ENCODE data around the gene PRR20G. TPM values are rescaled to one million over a fixed set of nuclear protein-coding genes. Genes with fewer than 3 reads are reported as not detected.

Gene PRR20G
- total RNA-seq, 1 donor from 2014 or later: not detected

DNA sequence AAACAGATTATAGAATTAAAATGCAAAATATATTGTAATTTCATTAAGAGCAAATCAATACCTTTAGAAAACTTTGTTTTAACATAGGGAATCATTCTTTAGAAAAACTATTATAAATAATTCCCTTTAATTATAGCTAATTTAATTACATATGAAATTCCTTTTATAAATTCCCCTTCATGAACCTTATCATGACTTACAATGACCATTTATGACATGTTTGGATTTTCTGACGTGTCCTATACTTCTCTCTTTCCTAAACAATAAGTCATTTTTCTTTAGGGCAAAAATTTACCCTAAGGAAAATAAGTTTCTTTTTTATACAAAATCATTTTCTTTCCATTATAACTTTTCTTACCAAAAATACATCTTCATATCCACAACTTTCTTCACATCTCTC is 37.8 kb downstream of the PRR20G start:
- Histone ChIP-seq H3K4me3 (ENCODE audit: insufficient read depth, low read depth, low read length) (no peak overlapping the region), H3K79me2 (ENCODE audit: insufficient read depth, low read length) (no peaks in the 10 kb centered on the region), H3K4me2 (ENCODE audit: low read length) (no peak overlapping the region), H3K9ac (ENCODE audit: low read length) (no peak overlapping the region), H3K27me3 (ENCODE audit: insufficient read depth, low read length) (no peaks in the 10 kb centered on the region), H4K20me1 (ENCODE audit: insufficient read depth, low read length) (no peaks in the 10 kb centered on the region), H3K4me1 (ENCODE audit: insufficient read depth, low read length) (no peaks in the 10 kb centered on the region), H3K9me3 (ENCODE audit: insufficient read depth, low read depth, low read length) (peaks cover 2% of the 10 kb centered on the region), H3K36me3 (ENCODE audit: insufficient read depth, low read length) (no peaks in the 10 kb centered on the region), H2AFZ (ENCODE audit: low read depth, low read length) (no peak overlapping the region), H3K27ac (ENCODE audit: low read depth, low read length) (no peak overlapping the region)
- DNase-seq (ENCODE audit: low read depth) (no peak), FAIRE-seq (no peak)
- Mint-ChIP-seq H3K4me1 (ENCODE audit: low read depth, unreplicated experiment) (no peaks in the 10 kb centered on the region), H3K36me3 (ENCODE audit: low read depth, unreplicated experiment) (no peaks in the 10 kb centered on the region), H3K9me3 (ENCODE audit: unreplicated experiment) (peaks cover 15% of the 10 kb centered on the region), H3K27me3 (ENCODE audit: low read depth, unreplicated experiment) (peaks cover 36% of the 10 kb centered on the region), H3K4me3 (ENCODE audit: unreplicated experiment) (no peak overlapping the region), H3K27ac (ENCODE audit: unreplicated experiment) (no peak overlapping the region)
- TF ChIP-seq, protein P1, sequence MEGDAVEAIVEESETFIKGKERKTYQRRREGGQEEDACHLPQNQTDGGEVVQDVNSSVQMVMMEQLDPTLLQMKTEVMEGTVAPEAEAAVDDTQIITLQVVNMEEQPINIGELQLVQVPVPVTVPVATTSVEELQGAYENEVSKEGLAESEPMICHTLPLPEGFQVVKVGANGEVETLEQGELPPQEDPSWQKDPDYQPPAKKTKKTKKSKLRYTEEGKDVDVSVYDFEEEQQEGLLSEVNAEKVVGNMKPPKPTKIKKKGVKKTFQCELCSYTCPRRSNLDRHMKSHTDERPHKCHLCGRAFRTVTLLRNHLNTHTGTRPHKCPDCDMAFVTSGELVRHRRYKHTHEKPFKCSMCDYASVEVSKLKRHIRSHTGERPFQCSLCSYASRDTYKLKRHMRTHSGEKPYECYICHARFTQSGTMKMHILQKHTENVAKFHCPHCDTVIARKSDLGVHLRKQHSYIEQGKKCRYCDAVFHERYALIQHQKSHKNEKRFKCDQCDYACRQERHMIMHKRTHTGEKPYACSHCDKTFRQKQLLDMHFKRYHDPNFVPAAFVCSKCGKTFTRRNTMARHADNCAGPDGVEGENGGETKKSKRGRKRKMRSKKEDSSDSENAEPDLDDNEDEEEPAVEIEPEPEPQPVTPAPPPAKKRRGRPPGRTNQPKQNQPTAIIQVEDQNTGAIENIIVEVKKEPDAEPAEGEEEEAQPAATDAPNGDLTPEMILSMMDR (IDR thresholded peaks at IDR 0.05; ENCODE audit: insufficient read depth, low read depth, low read length): no peak
- TF ChIP-seq EZH2 (IDR thresholded peaks at IDR 0.05; ENCODE audit: insufficient read depth, low read length): no peak

DNA sequence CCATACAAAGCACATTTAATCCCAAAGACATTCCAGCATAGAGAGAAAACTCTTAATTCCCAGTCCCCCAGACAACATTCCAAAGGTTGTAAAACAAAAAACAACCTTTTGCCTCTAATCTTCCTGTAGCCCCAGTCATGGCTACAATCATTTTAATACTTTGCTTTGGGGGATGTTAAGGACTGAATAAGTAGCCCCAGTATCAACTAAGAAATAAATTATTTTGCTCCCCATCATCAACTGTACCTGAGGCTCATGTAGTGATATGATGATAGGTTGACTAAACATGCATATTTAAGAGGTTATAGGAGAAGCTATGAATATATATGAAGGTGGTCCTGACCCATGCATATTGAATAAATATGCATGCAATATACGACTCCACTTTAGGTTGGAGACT is 40.6 kb downstream of the PRR20G start:
- Histone ChIP-seq H3K79me2 (ENCODE audit: insufficient read depth, low read length) (no peaks in the 10 kb centered on the region), H3K9ac (ENCODE audit: low read length) (no peak overlapping the region), H3K27me3 (ENCODE audit: insufficient read depth, low read length) (no peaks in the 10 kb centered on the region), H3K4me2 (ENCODE audit: low read length) (no peak overlapping the region), H3K4me1 (ENCODE audit: insufficient read depth, low read length) (no peaks in the 10 kb centered on the region), H2AFZ (ENCODE audit: low read depth, low read length) (no peak overlapping the region), H3K9me3 (ENCODE audit: insufficient read depth, low read depth, low read length) (peaks cover 2% of the 10 kb centered on the region), H4K20me1 (ENCODE audit: insufficient read depth, low read length) (no peaks in the 10 kb centered on the region), H3K27ac (ENCODE audit: low read depth, low read length) (no peak overlapping the region), H3K36me3 (ENCODE audit: insufficient read depth, low read length) (no peaks in the 10 kb centered on the region), H3K4me3 (ENCODE audit: insufficient read depth, low read depth, low read length) (no peak overlapping the region)
- Mint-ChIP-seq H3K9me3 (ENCODE audit: unreplicated experiment) (peaks cover 18% of the 10 kb centered on the region), H3K4me1 (ENCODE audit: low read depth, unreplicated experiment) (no peaks in the 10 kb centered on the region), H3K36me3 (ENCODE audit: low read depth, unreplicated experiment) (no peaks in the 10 kb centered on the region), H3K4me3 (ENCODE audit: unreplicated experiment) (no peak overlapping the region), H3K27ac (ENCODE audit: unreplicated experiment) (no peak overlapping the region), H3K27me3 (ENCODE audit: low read depth, unreplicated experiment) (peaks cover 26% of the 10 kb centered on the region)
- no peak for TF ChIP-seq EZH2 (IDR thresholded peaks at IDR 0.05; ENCODE audit: insufficient read depth, low read length)
- TF ChIP-seq, protein P1 (IDR thresholded peaks at IDR 0.05; ENCODE audit: insufficient read depth, low read depth, low read length): no peak
- DNase-seq (ENCODE audit: low read depth) (no peak), FAIRE-seq (no peak)

DNA sequence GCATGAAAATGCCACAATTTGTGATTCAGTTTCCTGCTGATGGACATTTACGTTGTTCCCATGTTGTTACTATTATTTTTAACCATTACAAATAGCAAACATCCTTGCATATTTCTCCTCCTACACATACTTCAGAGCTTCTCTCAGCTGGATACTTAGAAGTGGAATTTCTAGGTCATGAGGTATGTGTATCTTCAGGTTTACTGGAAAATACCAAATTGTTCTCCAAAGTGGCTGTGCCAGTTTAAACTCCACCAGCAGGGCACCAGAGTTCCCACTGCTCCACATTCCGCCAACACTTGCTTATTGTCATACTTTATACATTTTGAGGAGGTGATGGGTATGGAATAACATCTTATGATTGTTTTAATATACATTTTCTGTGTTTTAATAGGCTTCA is 49.2 kb downstream of the PRR20G start:
- H3K4me2 ChIP-seq (ENCODE audit: low read length): no peak overlapping the region
- H4K20me1 ChIP-seq (ENCODE audit: insufficient read depth, low read length): no peaks in the 10 kb centered on the region
- H3K9ac ChIP-seq (ENCODE audit: low read length): no peak overlapping the region
- TF ChIP-seq, protein P1 (IDR thresholded peaks at IDR 0.05; ENCODE audit: insufficient read depth, low read depth, low read length): no peak
- TF ChIP-seq EZH2 (IDR thresholded peaks at IDR 0.05; ENCODE audit: insufficient read depth, low read length): no peak
- no peak overlapping the region for H3K4me3 Mint-ChIP-seq (ENCODE audit: unreplicated experiment)
- peaks cover 9% of the 10 kb centered on the region for H3K4me1 Mint-ChIP-seq (ENCODE audit: low read depth, unreplicated experiment)
- H2AFZ ChIP-seq (ENCODE audit: low read depth, low read length): no peak overlapping the region
- H3K4me3 ChIP-seq (ENCODE audit: insufficient read depth, low read depth, low read length): no peak overlapping the region
- no peaks in the 10 kb centered on the region for H3K79me2 ChIP-seq (ENCODE audit: insufficient read depth, low read length)
- H3K27ac Mint-ChIP-seq (ENCODE audit: unreplicated experiment): no peak overlapping the region
- no peaks in the 10 kb centered on the region for H3K27me3 ChIP-seq (ENCODE audit: insufficient read depth, low read length)
- peaks cover 9% of the 10 kb centered on the region for H3K9me3 Mint-ChIP-seq (ENCODE audit: unreplicated experiment)
- no peak overlapping the region for H3K27ac ChIP-seq (ENCODE audit: low read depth, low read length)
- no peaks in the 10 kb centered on the region for H3K36me3 ChIP-seq (ENCODE audit: insufficient read depth, low read length)
- H3K4me1 ChIP-seq (ENCODE audit: insufficient read depth, low read length): no peaks in the 10 kb centered on the region
- peaks cover 25% of the 10 kb centered on the region for H3K27me3 Mint-ChIP-seq (ENCODE audit: low read depth, unreplicated experiment)
- H3K36me3 Mint-ChIP-seq (ENCODE audit: low read depth, unreplicated experiment): no peaks in the 10 kb centered on the region
- DNase-seq (ENCODE audit: low read depth): no peak
- peaks cover 2% of the 10 kb centered on the region for H3K9me3 ChIP-seq (ENCODE audit: insufficient read depth, low read depth, low read length)
- no peak for FAIRE-seq

All from astrocyte (in vitro differentiated cells and primary cell).